ENCODE data around the gene SYNPO. TPM values are rescaled to one million over a fixed set of nuclear protein-coding genes. Genes with fewer than 3 reads are reported as not detected.

SYNPO gene
- total and polyA plus RNA-seq, 2 donors = 6.8 to 47.2 TPM

DNA sequence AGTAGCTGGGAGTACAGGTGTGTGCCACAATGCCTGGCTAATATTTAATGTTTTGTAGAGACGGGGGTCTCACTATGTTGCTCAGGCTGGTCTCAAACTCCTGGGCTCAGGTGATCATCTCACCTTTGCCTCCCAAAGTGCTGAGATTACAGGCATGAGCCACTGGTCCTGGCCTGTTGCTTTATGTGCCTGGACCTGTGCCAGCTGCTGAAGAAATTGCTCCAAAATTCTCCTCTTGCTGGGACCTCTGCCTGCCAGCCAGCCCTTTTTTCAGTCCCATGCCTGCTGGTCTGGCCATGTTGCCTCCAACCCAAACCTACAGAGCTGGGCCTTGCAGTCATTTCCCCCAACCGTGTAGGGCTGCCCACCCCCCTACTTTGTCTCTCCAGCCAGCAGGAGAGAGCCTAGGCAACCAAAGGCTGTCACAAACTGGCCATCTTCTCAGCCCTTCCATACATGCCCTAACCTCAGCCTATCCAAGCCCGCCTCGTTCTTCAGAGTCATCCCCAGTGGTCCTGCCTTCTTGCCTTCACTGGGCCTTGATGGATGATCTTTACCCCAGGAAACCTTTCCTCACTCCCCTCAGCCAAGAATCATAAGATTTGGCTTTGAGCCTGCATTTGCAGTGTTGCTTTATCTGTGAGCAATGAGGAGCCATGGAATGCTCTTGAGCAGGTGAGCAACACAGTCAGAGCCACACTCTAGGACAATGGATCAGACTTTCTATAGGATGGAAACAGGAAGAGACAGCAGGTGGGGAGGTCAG lies 27.4 kb upstream of the SYNPO start:
- no peak overlapping the region for H3K27ac ChIP-seq (ENCODE audit: low read depth)
- H3K4me3 ChIP-seq (ENCODE audit: low read depth, low read length) = no peak overlapping the region
- no peaks in the 10 kb centered on the region for H3K4me1 ChIP-seq (ENCODE audit: insufficient read depth)
- 70% methylated on average over 4 of the region's 4 CpGs for WGBS
- H3K36me3 ChIP-seq (ENCODE audit: insufficient read depth) = no peaks in the 10 kb centered on the region
- DNase-seq (ENCODE audit: extremely low spot score) = no peak

GRCh38 chr5:150613991-150614660 lies 26.3 kb upstream of the SYNPO start:
- no peak for DNase-seq (ENCODE audit: extremely low spot score)
- Histone ChIP-seq H3K4me1 (ENCODE audit: insufficient read depth) (no peaks in the 10 kb centered on the region), H3K36me3 (ENCODE audit: insufficient read depth) (no peaks in the 10 kb centered on the region), H3K27ac (ENCODE audit: low read depth) (no peak overlapping the region), H3K4me3 (ENCODE audit: low read depth, low read length) (no peak overlapping the region)
- WGBS = 78% methylated on average over 9 of the region's 9 CpGs

GRCh38 chr5:150614661-150615060 lies 25.8 kb upstream of the SYNPO start:
- H3K36me3 ChIP-seq (ENCODE audit: insufficient read depth) = no peaks in the 10 kb centered on the region
- H3K4me3 ChIP-seq (ENCODE audit: low read depth, low read length) = no peak overlapping the region
- no peak overlapping the region for H3K27ac ChIP-seq (ENCODE audit: low read depth)
- DNase-seq (ENCODE audit: extremely low spot score) = no peak
- 72% methylated on average over 4 of the region's 4 CpGs for WGBS
- no peaks in the 10 kb centered on the region for H3K4me1 ChIP-seq (ENCODE audit: insufficient read depth)

DNA sequence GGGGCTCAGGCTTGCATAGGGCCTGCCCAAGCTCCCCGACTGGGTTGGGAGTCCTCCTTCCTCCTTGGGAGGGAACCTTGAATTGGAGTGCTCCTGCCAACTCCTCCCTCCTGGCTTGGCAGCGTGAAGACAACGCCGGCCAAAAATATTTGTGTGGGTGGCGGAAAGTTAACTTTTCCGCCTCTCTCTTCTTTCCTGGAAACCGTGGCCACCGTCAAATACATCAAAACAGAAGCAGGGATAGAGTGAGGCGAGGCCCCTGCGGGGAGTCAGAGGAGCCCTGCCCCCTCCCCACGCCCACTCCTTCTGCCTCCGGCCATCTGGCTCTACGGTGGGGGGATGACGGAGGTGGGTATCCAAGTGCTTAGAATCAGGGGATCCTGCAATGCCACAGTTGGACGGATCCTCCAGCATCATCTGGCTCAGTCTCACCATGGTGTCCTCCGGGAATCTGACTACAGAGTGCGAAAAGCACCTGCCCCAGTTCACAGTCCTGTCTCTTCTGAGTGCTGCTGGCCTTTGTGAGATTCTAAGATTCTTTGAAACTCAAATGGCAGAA lies 25.2 kb upstream of the SYNPO start:
- DNase-seq (ENCODE audit: extremely low spot score) = no peak
- Histone ChIP-seq H3K4me1 (ENCODE audit: insufficient read depth) (no peaks in the 10 kb centered on the region), H3K4me3 (ENCODE audit: low read depth, low read length) (no peak overlapping the region), H3K27ac (ENCODE audit: low read depth) (no peak overlapping the region), H3K36me3 (ENCODE audit: insufficient read depth) (no peaks in the 10 kb centered on the region)
- 18% methylated on average over 17 of the region's 17 CpGs for WGBS

DNA sequence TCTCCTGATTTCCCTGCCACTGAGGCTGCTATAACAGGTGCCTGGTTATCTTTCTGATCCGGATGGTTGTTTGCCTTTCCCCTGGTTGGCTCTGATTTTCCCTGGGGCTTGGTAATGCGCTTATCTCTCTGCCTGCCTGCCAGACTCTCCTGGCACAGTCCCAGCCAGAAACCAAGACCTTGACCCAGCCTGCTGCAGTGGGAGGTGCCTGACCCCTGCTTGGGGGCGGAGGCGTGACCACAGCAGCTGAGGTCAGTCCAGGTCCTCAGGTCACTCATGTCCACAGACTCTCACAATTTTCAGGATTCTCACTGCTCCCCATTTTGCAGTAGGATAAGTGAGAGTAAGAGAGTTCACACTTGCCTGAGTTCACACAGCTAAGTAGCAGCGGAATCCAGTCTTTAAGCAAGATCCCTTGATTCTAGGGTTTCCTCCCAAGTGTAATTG lies 24.4 kb upstream of the SYNPO start:
- H3K36me3 ChIP-seq (ENCODE audit: insufficient read depth) = no peaks in the 10 kb centered on the region
- H3K4me3 ChIP-seq (ENCODE audit: low read depth, low read length) = no peak overlapping the region
- no peak overlapping the region for H3K27ac ChIP-seq (ENCODE audit: low read depth)
- 47% methylated on average over 5 of the region's 5 CpGs for WGBS
- no peaks in the 10 kb centered on the region for H3K4me1 ChIP-seq (ENCODE audit: insufficient read depth)
- DNase-seq (ENCODE audit: extremely low spot score) = no peak

DNA sequence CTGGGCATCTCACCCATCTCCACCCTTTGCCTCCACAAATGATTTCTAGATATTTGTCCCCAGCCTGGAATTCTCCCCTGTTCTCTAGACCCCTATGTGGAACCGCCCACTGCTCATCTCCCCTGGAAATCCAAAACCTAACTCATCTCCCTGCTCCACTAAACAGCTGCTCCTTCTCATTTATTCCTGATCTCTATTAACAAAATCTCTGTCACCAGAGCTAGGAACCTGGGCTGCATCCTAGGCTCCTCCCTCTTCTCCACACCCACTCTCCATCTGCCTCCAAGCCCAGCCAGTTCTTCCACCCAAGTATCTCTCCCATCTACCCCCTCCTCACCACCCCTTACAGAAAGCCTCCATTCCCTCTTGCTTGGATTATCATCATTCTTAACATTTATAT lies 24.0 kb upstream of the SYNPO start:
- Histone ChIP-seq H3K27ac (ENCODE audit: low read depth) (no peak overlapping the region), H3K36me3 (ENCODE audit: insufficient read depth) (no peaks in the 10 kb centered on the region), H3K4me3 (ENCODE audit: low read depth, low read length) (no peak overlapping the region), H3K4me1 (ENCODE audit: insufficient read depth) (no peaks in the 10 kb centered on the region)
- no peak for DNase-seq (ENCODE audit: extremely low spot score)
- 88% methylated on average over 1 of the region's 1 CpG for WGBS

DNA sequence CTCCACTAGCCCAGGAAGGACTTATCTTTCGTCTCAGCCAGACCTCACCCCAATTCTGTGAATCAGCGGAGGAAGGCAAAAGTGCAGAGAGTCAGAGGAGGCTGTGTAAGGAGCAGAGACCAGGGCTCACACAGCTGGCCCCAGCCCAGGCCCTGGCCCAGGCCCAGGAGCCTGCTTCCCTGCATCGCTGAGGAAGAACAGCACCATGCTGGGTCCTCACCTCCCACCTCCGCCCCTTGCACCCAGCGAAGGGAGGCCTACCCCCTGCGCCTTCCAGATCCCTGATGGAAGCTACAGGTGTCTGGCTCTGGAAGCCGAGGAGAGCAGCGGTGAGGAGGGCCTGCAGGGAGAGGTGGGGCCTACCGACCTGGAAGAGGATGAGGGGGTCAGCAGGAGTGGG lies 22.3 kb upstream of the SYNPO start:
- Histone ChIP-seq H3K4me1 (ENCODE audit: insufficient read depth) (no peaks in the 10 kb centered on the region), H3K36me3 (ENCODE audit: insufficient read depth) (no peaks in the 10 kb centered on the region), H3K4me3 (ENCODE audit: low read depth, low read length) (no peak overlapping the region), H3K27ac (ENCODE audit: low read depth) (peak overlapping the region; percentile 38)
- no peak for DNase-seq (ENCODE audit: extremely low spot score)
- WGBS = 62% methylated on average over 9 of the region's 9 CpGs

GRCh38 chr5:150618588-150619281 lies 21.7 kb upstream of the SYNPO start:
- no peak overlapping the region for H3K4me3 ChIP-seq (ENCODE audit: low read depth, low read length)
- DNase-seq (ENCODE audit: extremely low spot score) = no peak
- no peaks in the 10 kb centered on the region for H3K4me1 ChIP-seq (ENCODE audit: insufficient read depth)
- 51% methylated on average over 17 of the region's 17 CpGs for WGBS
- H3K27ac ChIP-seq (ENCODE audit: low read depth) = peak overlapping the region; percentile 46
- no peaks in the 10 kb centered on the region for H3K36me3 ChIP-seq (ENCODE audit: insufficient read depth)

DNA sequence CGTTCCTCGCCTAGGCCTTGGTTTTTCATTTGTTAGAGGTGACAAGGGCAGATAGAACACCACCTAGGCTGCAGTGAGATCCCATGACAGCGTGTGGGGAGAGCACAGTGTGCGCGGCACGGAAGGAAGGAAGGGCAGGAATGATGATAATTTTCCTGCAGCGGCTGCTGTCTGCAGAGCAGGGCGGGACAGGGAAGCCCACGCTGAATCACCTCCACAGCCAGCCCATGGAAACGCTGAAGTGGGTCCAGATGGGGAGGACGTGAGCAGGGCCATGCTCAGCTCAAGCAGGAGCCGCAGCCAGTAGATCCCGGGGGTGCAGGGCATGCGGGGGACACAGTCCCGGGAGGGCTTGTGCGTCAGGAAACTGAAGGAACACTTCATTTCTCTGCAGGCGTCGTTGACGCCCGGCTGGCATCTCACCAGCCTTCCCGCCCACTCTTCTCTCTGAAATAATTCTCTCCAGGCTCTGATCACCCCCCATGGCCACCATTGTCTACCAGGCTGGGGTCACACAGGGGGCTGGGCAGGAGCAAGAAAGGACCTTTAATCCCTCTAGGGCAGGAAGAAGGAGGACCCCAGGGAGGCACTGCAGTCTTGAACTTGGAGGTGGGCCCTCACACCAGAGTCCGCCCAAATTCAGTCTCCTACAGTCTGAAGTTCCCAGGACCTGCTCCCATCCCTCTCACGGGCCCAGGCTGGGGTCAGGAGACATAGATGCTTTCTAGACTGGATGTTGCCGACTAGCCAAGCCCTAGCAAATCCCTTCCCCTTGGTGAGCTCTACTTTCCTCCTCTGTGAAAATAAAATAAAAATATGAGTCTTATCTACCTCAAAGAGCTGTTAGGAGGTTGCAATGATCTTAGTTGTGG lies 20.9 kb upstream of the SYNPO start:
- no peak for DNase-seq (ENCODE audit: extremely low spot score)
- 52% methylated on average over 24 of the region's 24 CpGs for WGBS
- Histone ChIP-seq H3K36me3 (ENCODE audit: insufficient read depth) (no peaks in the 10 kb centered on the region), H3K4me1 (ENCODE audit: insufficient read depth) (no peaks in the 10 kb centered on the region), H3K4me3 (ENCODE audit: low read depth, low read length) (no peak overlapping the region), H3K27ac (ENCODE audit: low read depth) (peak overlapping the region; percentile 46)

- 66% methylated on average over 5 of the region's 5 CpGs for WGBS
- Histone ChIP-seq H3K27ac (ENCODE audit: low read depth) (no peak overlapping the region), H3K4me1 (ENCODE audit: insufficient read depth) (peaks cover 2% of the 10 kb centered on the region), H3K4me3 (ENCODE audit: low read depth, low read length) (no peak overlapping the region), H3K36me3 (ENCODE audit: insufficient read depth) (no peaks in the 10 kb centered on the region)
- no peak for DNase-seq (ENCODE audit: extremely low spot score)
Observed at GRCh38 chr5:150621301-150621700, 19.2 kb upstream of the SYNPO start.

- Histone ChIP-seq H3K36me3 (ENCODE audit: insufficient read depth) (no peaks in the 10 kb centered on the region), H3K27ac (ENCODE audit: low read depth) (no peak overlapping the region), H3K4me1 (ENCODE audit: insufficient read depth) (peaks cover 2% of the 10 kb centered on the region), H3K4me3 (ENCODE audit: low read depth, low read length) (no peak overlapping the region)
- 78% methylated on average over 2 of the region's 2 CpGs for WGBS
- no peak for DNase-seq (ENCODE audit: extremely low spot score)
Observed at GRCh38 chr5:150622157-150622556, 18.3 kb upstream of the SYNPO start.

DNA sequence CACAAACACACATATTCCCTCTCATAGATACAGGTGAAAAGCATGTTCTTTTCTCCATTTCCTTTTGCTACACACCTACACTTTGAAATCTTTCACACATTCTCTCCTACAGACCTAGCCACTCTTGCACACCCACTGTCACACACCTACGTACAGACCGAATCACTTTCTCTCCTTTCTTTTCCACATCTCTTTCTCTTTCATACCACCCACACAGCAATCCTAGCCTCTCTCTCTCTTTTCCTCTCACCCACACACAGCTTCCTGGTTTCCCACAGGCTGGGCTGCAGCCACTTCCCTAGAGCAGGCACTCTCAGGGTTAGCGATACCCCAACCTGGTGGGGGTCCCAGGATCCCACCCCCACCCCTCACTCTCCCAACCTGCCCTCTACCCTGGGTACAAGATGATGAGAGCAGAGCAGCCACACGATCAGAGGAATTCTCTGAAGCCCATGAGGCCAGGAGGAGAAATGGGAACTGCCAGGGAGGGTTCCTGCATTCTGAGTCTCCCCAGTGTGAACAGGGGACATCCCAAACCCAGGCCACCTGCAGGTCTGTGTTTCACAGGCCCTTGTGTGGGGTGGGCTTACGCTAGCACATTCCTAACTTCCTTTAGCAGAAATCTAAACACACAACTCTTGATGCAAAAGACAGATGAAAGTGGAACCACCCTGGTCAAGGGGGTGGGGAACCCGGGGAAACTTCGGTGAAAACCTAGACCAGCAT lies 17.1 kb upstream of the SYNPO start:
- Histone ChIP-seq H3K27ac (ENCODE audit: low read depth) (no peak overlapping the region), H3K36me3 (ENCODE audit: insufficient read depth) (no peaks in the 10 kb centered on the region), H3K4me1 (ENCODE audit: insufficient read depth) (peaks cover 2% of the 10 kb centered on the region), H3K4me3 (ENCODE audit: low read depth, low read length) (no peak overlapping the region)
- DNase-seq (ENCODE audit: extremely low spot score) = no peak
- 66% methylated on average over 7 of the region's 7 CpGs for WGBS

Data from urinary bladder (tissue), 4 donors.